Raji (cell line): ENCODE results near the gene ZBTB20.

Experiments
- POLR2A ChIP-seq: IDR thresholded peaks from 2 replicates; pipeline ENCODE4 v1.6.1; 2011; ENCODE audit warnings: low read depth, low read length, control low read depth; ENCODE audit not compliant: insufficient read depth

Gene ZBTB20

GRCh38 chr3:115154611-115155010 is 7.5 kb upstream of the ZBTB20 start:
- TF ChIP-seq POLR2A: no peak

GRCh38 chr3:115151921-115152320 is 4.8 kb upstream of the ZBTB20 start:
- no peak for TF ChIP-seq POLR2A

GRCh38 chr3:115148142-115148790 is 1.2 kb upstream of the ZBTB20 start:
- no peak for TF ChIP-seq POLR2A

- peak; percentile 77 for TF ChIP-seq POLR2A
Observed at GRCh38 chr3:115147329-115148141, 447 bp upstream of the ZBTB20 start.

GRCh38 chr3:115146032-115146417 is 1.1 kb downstream of the ZBTB20 start:
- TF ChIP-seq POLR2A: no peak

- no peak for TF ChIP-seq POLR2A
Observed at GRCh38 chr3:115141033-115141757, 5.9 kb downstream of the ZBTB20 start.

GRCh38 chr3:115139072-115139471 is 8.0 kb downstream of the ZBTB20 start:
- TF ChIP-seq POLR2A: no peak

GRCh38 chr3:115134648-115135347 is 12.3 kb downstream of the ZBTB20 start:
- no peak for TF ChIP-seq POLR2A

- no peak for TF ChIP-seq POLR2A
Observed at GRCh38 chr3:115127208-115127607, 19.9 kb downstream of the ZBTB20 start.

GRCh38 chr3:115120597-115120996 is 26.5 kb downstream of the ZBTB20 start:
- no peak for TF ChIP-seq POLR2A

GRCh38 chr3:115113367-115113766 is 33.7 kb downstream of the ZBTB20 start:
- TF ChIP-seq POLR2A: no peak

- no peak for TF ChIP-seq POLR2A
Observed at GRCh38 chr3:115111632-115112031, 35.5 kb downstream of the ZBTB20 start.

- TF ChIP-seq POLR2A: no peak
Observed at GRCh38 chr3:115110830-115111229, 36.3 kb downstream of the ZBTB20 start.

- no peak for TF ChIP-seq POLR2A
Observed at GRCh38 chr3:115108614-115109013, 38.5 kb downstream of the ZBTB20 start.

GRCh38 chr3:115102046-115102445 is 45.0 kb downstream of the ZBTB20 start:
- TF ChIP-seq POLR2A: no peak
